ENCODE data around the gene NAMPT. TPM values are rescaled to one million over a fixed set of nuclear protein-coding genes. Genes with fewer than 3 reads are reported as not detected.

The NAMPT gene
- total and polyA plus RNA-seq, 9 of the 15 experiments (the other 6 are each of a cell fraction or from before 2014, with no cell fraction given), result 41.1 to 160 (median 106) TPM

GRCh38 chr7:106306256-106306655, 21.5 kb upstream of the NAMPT start:
- ChIA-PET CTCF (ENCODE audit: low intra/inter-chr PET ratio) (no interaction called here), POLR2A (no interaction called here)
- FAIRE-seq (no peak), ATAC-seq (no peak), DNase-seq (ENCODE audit: extremely low read depth in 1 of 4, low spot score in 3 of 4) (no peak)
- Histone ChIP-seq H3K4me1 (replicated peaks in 1 of 2; ENCODE audit: control insufficient read depth in 2 of 2, insufficient read depth in 2 of 2, low read length in 2 of 2) (no peaks in the 10 kb centered on the region), H3K4me3 (no peak overlapping the region), H3K36me3 (ENCODE audit: control insufficient read depth, insufficient read depth, low read length) (no peaks in the 10 kb centered on the region), H3K27me3 (ENCODE audit: control insufficient read depth in 2 of 2, insufficient read depth in 2 of 2, low read length in 2 of 2) (no peaks in the 10 kb centered on the region), H3K9me3 (replicated peaks; ENCODE audit: control insufficient read depth, insufficient read depth, low read depth, low read length) (no peaks in the 10 kb centered on the region), H3K9ac (ENCODE audit: insufficient read depth in 1 of 2, low read depth in 2 of 2, low read length in 2 of 2) (no peak overlapping the region), H3K79me2 (ENCODE audit: control insufficient read depth, insufficient read depth, low read length) (no peaks in the 10 kb centered on the region), H4K20me1 (replicated peaks; ENCODE audit: control insufficient read depth, insufficient read depth, low read length) (no peaks in the 10 kb centered on the region), H2AFZ (ENCODE audit: low read depth, low read length) (no peak overlapping the region), H3K4me2 (ENCODE audit: insufficient read depth, low read length) (no peak overlapping the region), H3K9me1 (ENCODE audit: control insufficient read depth, insufficient read depth, low read length) (no peaks in the 10 kb centered on the region), H3K27ac (ENCODE audit: extremely low read depth, low read depth, low read length) (no peak overlapping the region)
- intact Hi-C loops (cut with micrococcal nuclease) (no loop called here), in situ Hi-C loops (cut with MboI) (no loop called here)
- BruUV-seq (replicated peaks), result no TSS peak
- WGBS (ENCODE audit: insufficient coverage, low coverage, missing lambda C conversion rate), result 14% methylated on average over 3 of the region's 3 CpGs
- no peak for TF ChIP-seq RCOR1 (IDR thresholded peaks at IDR 0.05; ENCODE audit: borderline replicate concordance in 1 of 2, low read depth in 2 of 2, low read length in 2 of 2)
- TF ChIP-seq ZNF140 (CRISPR knock-in tag; IDR thresholded peaks at IDR 0.05), result no peak
- TF ChIP-seq MTF1 (CRISPR knock-in tag; IDR thresholded peaks at IDR 0.05; ENCODE audit: borderline replicate concordance), result no peak
- TF ChIP-seq RFX1 (IDR thresholded peaks at IDR 0.05), result no peak
- no peak for TF ChIP-seq ADNP (tag; IDR thresholded peaks at IDR 0.05)
- TF ChIP-seq HES1 (IDR thresholded peaks at IDR 0.05; ENCODE audit: low read depth), result no peak
- TF ChIP-seq COPS2 (conservative IDR thresholded peaks at IDR 0.05), result no peak
- TF ChIP-seq THAP7 (CRISPR knock-in tag; IDR thresholded peaks at IDR 0.05), result no peak
- no peak for TF ChIP-seq XRCC3 (IDR thresholded peaks at IDR 0.05)
- TF ChIP-seq ZNF639 (CRISPR knock-in tag; conservative IDR thresholded peaks at IDR 0.05 in 1 of 2, IDR thresholded peaks at IDR 0.05 in 1 of 2), result no peak
- TF ChIP-seq SFPQ (IDR thresholded peaks at IDR 0.05; ENCODE audit: low read depth, low read length), result no peak
- no peak for TF ChIP-seq TCF3 (CRISPR knock-in tag; IDR thresholded peaks at IDR 0.05)
- TF ChIP-seq IFI16 (CRISPR knock-in tag; IDR thresholded peaks at IDR 0.05), result no peak
- no peak for TF ChIP-seq POLR2A (conservative IDR thresholded peaks at IDR 0.05)
- no peak for TF ChIP-seq ZNF511 (CRISPR knock-in tag; IDR thresholded peaks at IDR 0.05)
- TF ChIP-seq SRF (CRISPR knock-in tag; IDR thresholded peaks at IDR 0.05), result no peak

Measured in K562 (cell line).